MM.1S (cell line): ENCODE results near the gene SCUBE2.

Experiments
- CTCF ChIP-seq: fragments of 300-600 bp; sonication (generic); IDR thresholded peaks from 2 replicates; pipeline ENCODE4 v1.5.1; 2016; ENCODE audit warnings: antibody characterized with exemption, low read length, mixed read lengths
- EZH2 ChIP-seq: fragments of 300-600 bp; sonication (generic); optimal IDR thresholded peaks from 2 replicates; pipeline ENCODE3; 2017; ENCODE audit warnings: low read depth, mild to moderate bottlenecking, antibody characterized with exemption, low read length, mixed read lengths
- EZH2phosphoT487 ChIP-seq: fragments of 300-600 bp; sonication (generic); IDR thresholded peaks from 2 replicates; pipeline ENCODE4 v1.6.1; 2018; ENCODE audit warnings: antibody characterized with exemption, low read length

GRCh38 chr11:9123595-9124304 lies 32.4 kb upstream of the SCUBE2 start:
- TF ChIP-seq CTCF (no peak), EZH2 (no peak), EZH2phosphoT487 (no peak)
